ENCODE data around the gene B3GLCT. TPM values are rescaled to one million over a fixed set of nuclear protein-coding genes. Genes with fewer than 3 reads are reported as not detected.

The B3GLCT gene
- total and polyA plus RNA-seq, 10 of the 15 experiments (the other 5 are each of a cell fraction or from before 2014, with no cell fraction given): 0.07 to 0.89 (median 0.25) TPM

- CTCF ChIA-PET: no interaction called here
- Histone ChIP-seq H3K4me1 (ENCODE audit: control insufficient read depth, insufficient read depth, low read length) (no peaks in the 10 kb centered on the region), H3K4me2 (ENCODE audit: control insufficient read depth, insufficient read depth) (no peak overlapping the region), H3K79me2 (ENCODE audit: control insufficient read depth, insufficient read depth, low read length) (no peaks in the 10 kb centered on the region), H3K27ac (ENCODE audit: control insufficient read depth, insufficient read depth) (no peak overlapping the region), H3K9ac (ENCODE audit: control insufficient read depth, insufficient read depth, low read length) (no peak overlapping the region), H3K9me3 (replicated peaks; ENCODE audit: control insufficient read depth, insufficient read depth, low read length) (no peaks in the 10 kb centered on the region; the same call in 2 of the 3 replicates), H3K36me3 (ENCODE audit: control insufficient read depth in 2 of 2, insufficient read depth in 2 of 2, low read length in 1 of 2) (no peaks in the 10 kb centered on the region), H2AFZ (ENCODE audit: control insufficient read depth, low read depth, low read length) (no peak overlapping the region), H4K20me1 (ENCODE audit: control insufficient read depth, insufficient read depth) (no peaks in the 10 kb centered on the region), H3K4me3 (no peak overlapping the region), H3K27me3 (replicated peaks in 1 of 2; ENCODE audit: control insufficient read depth in 2 of 2, insufficient read depth in 2 of 2, low read length in 1 of 2) (no peaks in the 10 kb centered on the region)
- POLR2A ChIA-PET: no interaction called here
- no peak for TF ChIP-seq YY1 (IDR thresholded peaks at IDR 0.05; ENCODE audit: low read depth, low read length)
- TF ChIP-seq JUND (IDR thresholded peaks at IDR 0.05; ENCODE audit: low read depth, low read length): no peak
- TF ChIP-seq NRF1 (conservative IDR thresholded peaks at IDR 0.05; ENCODE audit: low read depth, low read length): no peak
- 27% methylated on average over 3 of the region's 3 CpGs for WGBS (ENCODE audit: insufficient coverage, insufficient replicate concordance, low lambda C conversion rate, missing lambda C conversion rate)
- intact Hi-C loops (cut with micrococcal nuclease; ENCODE audit: unreplicated experiment): no loop called here
- no TSS peak for BruUV-seq (replicated peaks)
- SMC1A ChIA-PET (ENCODE audit: uncharacterized antibody, unreplicated experiment): no interaction called here
- no peak for FAIRE-seq
- in situ Hi-C loops (cut with MboI): no loop called here
- no peak for DNase-seq (ENCODE audit: low read depth, low spot score)
- ATAC-seq: peak; percentile 21
- RAD21 ChIA-PET (ENCODE audit: unreplicated experiment): no interaction called here
Measured at GRCh38 chr13:31322026-31322425, 122.3 kb downstream of the B3GLCT start.

DNA sequence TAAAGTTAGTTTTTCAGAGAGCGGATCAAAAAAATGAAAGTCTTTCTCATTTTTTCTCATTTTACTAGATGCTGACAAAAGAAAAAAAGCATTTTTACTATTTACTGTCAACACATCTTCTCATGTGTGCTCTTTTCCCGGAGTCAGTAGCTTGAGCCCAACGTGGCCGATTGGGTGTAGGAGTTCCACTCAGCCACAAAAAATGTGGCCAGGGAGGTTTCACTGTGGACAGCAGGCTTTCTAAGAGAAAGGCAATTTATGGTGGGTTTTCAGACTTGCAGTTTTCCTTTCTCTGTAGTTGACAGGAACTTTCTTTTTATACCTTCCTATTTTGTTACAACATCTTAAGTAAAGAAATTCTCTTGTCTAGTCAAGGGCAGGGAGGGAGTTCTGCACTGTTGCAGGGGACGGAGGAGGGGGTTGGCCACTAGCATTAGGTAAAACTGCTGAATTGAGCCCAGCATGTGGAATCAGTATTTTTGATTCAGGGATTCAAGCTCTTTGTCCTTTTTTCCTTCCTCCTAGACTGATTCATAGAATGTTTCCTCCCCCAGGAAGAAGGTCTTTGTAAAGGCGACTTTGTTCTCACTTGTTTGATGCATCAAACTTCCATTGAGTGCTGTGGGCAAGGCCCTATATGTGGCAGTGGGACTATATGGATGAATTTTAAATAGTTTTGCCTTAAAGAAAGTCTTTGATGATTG is 123.1 kb downstream of the B3GLCT start:
- Histone ChIP-seq H3K27me3 (replicated peaks in 1 of 2; ENCODE audit: control insufficient read depth in 2 of 2, insufficient read depth in 2 of 2, low read length in 1 of 2) (no peaks in the 10 kb centered on the region), H3K4me1 (ENCODE audit: control insufficient read depth, insufficient read depth, low read length) (no peaks in the 10 kb centered on the region), H2AFZ (ENCODE audit: control insufficient read depth, low read depth, low read length) (no peak overlapping the region), H3K4me3 (no peak overlapping the region), H3K4me2 (ENCODE audit: control insufficient read depth, insufficient read depth) (no peak overlapping the region), H3K79me2 (ENCODE audit: control insufficient read depth, insufficient read depth, low read length) (no peaks in the 10 kb centered on the region), H3K27ac (ENCODE audit: control insufficient read depth, insufficient read depth) (no peak overlapping the region), H3K36me3 (ENCODE audit: control insufficient read depth in 2 of 2, insufficient read depth in 2 of 2, low read length in 1 of 2) (no peaks in the 10 kb centered on the region), H4K20me1 (ENCODE audit: control insufficient read depth, insufficient read depth) (no peaks in the 10 kb centered on the region), H3K9ac (ENCODE audit: control insufficient read depth, insufficient read depth, low read length) (no peak overlapping the region), H3K9me3 (replicated peaks; ENCODE audit: control insufficient read depth, insufficient read depth, low read length) (no peaks in the 10 kb centered on the region)
- intact Hi-C loops (cut with micrococcal nuclease; ENCODE audit: unreplicated experiment) (no loop called here), in situ Hi-C loops (cut with MboI) (no loop called here)
- ChIA-PET POLR2A (no interaction called here), CTCF (no interaction called here), RAD21 (ENCODE audit: unreplicated experiment) (no interaction called here), SMC1A (ENCODE audit: uncharacterized antibody, unreplicated experiment) (no interaction called here)
- no TSS peak for BruUV-seq (replicated peaks)
- ATAC-seq: no peak
- FAIRE-seq: no peak
- no peak for DNase-seq (ENCODE audit: low read depth, low spot score)
- WGBS (ENCODE audit: insufficient coverage, insufficient replicate concordance, low lambda C conversion rate, missing lambda C conversion rate): 56% methylated on average over 6 of the region's 6 CpGs
- TF ChIP-seq ESRRA (IDR thresholded peaks at IDR 0.05; ENCODE audit: low read length) (no peak), CEBPB (IDR thresholded peaks at IDR 0.05; ENCODE audit: borderline replicate concordance in 1 of 2, low read depth in 2 of 2, low read length in 2 of 2) (no peak), BRCA1 (IDR thresholded peaks at IDR 0.05; ENCODE audit: low read depth, low read length) (no peak), MEF2A (IDR thresholded peaks at IDR 0.05; ENCODE audit: insufficient read depth, low read depth, low read length) (no peak), ZNF384 (IDR thresholded peaks at IDR 0.05; ENCODE audit: borderline replicate concordance, low read depth, low read length) (no peak), CTCF (IDR thresholded peaks at IDR 0.05 in 2 of 3, conservative IDR thresholded peaks at IDR 0.05 in 1 of 3; ENCODE audit: control insufficient read depth in 2 of 3, extremely low read depth in 1 of 3, insufficient read depth in 1 of 3, low read depth in 3 of 3, low read length in 3 of 3) (no peak), PBX3 (IDR thresholded peaks at IDR 0.05; ENCODE audit: insufficient replicate concordance, low read depth, low read length) (no peak), SMAD1 (IDR thresholded peaks at IDR 0.05; ENCODE audit: low read depth, partially characterized antibody) (no peak), RAD21 (IDR thresholded peaks at IDR 0.05; ENCODE audit: insufficient read depth, low read depth, low read length) (no peak)
- TF ChIP-seq, protein P1, sequence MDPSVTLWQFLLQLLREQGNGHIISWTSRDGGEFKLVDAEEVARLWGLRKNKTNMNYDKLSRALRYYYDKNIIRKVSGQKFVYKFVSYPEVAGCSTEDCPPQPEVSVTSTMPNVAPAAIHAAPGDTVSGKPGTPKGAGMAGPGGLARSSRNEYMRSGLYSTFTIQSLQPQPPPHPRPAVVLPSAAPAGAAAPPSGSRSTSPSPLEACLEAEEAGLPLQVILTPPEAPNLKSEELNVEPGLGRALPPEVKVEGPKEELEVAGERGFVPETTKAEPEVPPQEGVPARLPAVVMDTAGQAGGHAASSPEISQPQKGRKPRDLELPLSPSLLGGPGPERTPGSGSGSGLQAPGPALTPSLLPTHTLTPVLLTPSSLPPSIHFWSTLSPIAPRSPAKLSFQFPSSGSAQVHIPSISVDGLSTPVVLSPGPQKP (IDR thresholded peaks at IDR 0.05; ENCODE audit: low read depth, low read length): no peak
